Astrocyte of the hippocampus (primary cell): Measurements from ENCODE around the gene CAPN5.

ENCODE experiments used
- DNase-seq: peaks from one replicate; pipeline ENCODE4 v3.0.0; 2011; ENCODE audit warnings: low read depth, low spot score

CAPN5 gene

GRCh38 chr11:77117492-77117891 lies 50.7 kb downstream of the CAPN5 start:
- peak; percentile 16 for DNase-seq

DNA sequence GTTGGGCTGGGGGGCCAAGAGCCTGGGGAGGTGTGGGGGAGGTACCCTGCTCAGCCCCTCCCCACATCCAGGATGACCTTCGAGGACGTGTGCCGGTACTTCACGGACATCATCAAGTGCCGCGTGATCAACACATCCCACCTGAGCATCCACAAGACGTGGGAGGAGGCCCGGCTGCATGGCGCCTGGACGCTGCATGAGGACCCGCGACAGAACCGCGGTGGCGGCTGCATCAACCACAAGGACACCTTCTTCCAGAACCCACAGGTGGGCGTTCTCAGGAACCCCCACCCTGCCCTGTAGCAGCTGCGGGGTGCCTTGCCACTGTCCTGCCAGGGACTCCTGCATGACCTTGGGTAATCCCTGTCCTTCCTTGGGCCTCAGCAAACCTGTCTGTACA lies 51.3 kb downstream of the CAPN5 start:
- DNase-seq = no peak

GRCh38 chr11:77118971-77119370 lies 52.2 kb downstream of the CAPN5 start:
- DNase-seq = no peak

GRCh38 chr11:77119531-77119936 lies 52.8 kb downstream of the CAPN5 start:
- DNase-seq = no peak

DNA sequence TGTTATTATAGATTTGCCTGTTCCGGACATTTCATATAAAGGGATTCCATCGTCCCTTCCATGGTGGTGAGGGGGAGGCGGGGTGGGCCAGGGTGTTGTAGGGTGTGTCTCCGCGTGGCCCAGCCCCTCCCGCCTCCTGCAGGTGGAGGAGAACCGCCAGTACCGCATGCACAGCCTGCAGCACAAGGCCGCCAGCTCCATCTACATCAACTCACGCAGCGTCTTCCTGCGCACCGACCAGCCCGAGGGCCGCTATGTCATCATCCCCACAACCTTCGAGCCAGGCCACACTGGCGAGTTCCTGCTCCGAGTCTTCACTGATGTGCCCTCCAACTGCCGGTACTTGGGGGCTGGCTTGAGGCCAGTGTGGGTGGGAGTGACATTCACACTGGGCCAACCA lies 53.8 kb downstream of the CAPN5 start:
- no peak for DNase-seq

GRCh38 chr11:77121096-77121640 lies 54.4 kb downstream of the CAPN5 start:
- DNase-seq = no peak

DNA sequence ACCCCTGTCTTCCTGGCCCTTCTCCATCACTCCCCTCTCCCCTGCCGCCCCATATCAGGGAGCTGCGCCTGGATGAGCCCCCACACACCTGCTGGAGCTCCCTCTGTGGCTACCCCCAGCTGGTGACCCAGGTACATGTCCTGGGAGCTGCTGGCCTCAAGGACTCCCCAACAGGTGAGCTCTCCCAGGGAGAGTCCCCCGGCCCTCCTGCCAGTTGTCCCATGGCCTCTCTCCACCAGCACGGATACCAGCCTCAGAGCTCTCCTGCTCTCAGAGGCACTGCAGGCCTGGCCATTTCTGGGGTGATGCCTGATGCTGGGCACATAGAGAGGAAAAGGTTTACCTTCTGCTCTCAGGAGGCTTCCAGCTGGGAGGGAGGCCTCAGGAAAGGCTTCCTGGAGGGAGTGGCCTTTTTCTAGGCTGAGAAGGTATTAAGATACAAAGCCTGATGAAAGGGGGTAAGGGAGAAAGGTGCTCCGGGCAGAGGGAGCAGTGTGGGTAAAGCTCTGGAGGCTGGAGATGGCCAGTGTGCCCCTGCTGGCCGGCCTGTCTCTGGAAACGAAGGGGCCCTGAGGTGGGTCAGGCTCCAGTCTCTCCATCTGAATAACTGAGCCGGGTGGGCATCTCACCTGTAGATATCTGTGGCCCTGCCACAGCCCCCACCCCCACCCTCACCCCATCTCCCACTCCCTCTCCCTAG lies 55.3 kb downstream of the CAPN5 start:
- no peak for DNase-seq

DNA sequence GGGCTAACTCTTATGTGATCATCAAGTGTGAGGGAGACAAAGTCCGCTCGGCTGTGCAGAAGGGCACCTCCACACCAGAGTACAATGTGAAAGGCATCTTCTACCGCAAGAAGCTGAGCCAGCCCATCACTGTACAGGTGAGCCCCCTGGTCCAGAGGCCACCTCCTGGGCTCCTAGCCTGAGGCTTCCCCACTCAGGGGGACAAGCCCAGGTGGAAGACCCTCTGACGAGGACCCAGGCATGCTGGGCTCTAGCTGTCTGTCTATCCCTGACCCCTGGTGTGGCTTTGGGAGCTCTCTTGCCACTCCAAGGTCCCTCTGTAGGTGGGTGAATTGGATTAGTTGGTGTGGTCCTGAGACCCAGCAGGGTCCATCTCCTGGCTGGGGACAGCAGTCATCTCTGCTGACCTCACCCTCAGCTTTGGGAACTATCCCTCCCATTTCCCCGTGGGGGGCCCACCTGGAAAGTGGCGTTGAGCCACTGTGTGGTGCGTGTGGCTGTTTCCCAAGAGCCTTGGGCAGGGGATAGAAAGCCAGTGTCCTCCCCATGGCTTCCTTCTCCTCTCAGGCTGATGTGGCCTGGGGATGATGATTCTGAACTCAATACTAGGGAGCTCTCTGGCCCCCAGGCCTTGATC lies 55.9 kb downstream of the CAPN5 start:
- DNase-seq = no peak

DNA sequence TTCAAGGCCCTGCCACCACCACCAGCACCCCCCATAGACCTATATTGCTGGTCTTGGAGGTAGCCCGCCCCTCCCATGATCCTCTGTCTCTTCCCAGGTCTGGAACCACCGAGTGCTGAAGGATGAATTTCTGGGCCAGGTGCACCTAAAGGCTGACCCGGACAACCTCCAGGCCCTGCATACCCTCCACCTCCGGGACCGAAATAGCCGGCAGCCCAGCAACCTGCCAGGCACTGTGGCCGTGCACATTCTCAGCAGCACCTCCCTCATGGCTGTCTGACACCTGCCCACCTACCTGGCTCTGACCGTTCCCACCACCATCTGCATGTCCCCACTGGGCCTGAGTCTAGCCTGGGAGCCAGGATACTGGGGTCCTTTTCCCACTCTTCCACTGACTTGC lies 56.8 kb downstream of the CAPN5 start:
- DNase-seq = no peak

GRCh38 chr11:77124041-77124440 lies 57.3 kb downstream of the CAPN5 start:
- DNase-seq = no peak

- DNase-seq = no peak
Measured at GRCh38 chr11:77124488-77124887, 57.7 kb downstream of the CAPN5 start.

DNA sequence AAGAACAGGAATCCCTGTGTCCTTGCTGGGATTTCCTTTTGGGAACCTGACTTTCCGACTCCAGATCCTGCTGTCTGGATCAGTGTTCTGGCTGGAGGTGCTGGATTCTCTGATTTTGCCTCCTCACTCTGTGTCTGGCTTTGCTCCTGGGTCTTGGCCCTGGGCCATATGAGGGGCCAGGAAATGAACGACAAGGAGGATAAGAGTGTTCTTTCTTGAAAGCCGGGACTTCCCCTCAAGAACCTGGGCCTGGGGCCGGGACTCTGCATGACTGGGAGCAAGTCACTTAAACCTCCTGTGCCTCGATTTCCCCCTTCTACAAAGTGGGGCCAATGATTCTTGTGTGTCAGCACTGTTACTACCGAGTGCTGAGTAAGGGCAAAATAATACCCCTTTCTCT lies 58.4 kb downstream of the CAPN5 start:
- DNase-seq = no peak

GRCh38 chr11:77125695-77126094 lies 58.9 kb downstream of the CAPN5 start:
- DNase-seq = no peak

DNA sequence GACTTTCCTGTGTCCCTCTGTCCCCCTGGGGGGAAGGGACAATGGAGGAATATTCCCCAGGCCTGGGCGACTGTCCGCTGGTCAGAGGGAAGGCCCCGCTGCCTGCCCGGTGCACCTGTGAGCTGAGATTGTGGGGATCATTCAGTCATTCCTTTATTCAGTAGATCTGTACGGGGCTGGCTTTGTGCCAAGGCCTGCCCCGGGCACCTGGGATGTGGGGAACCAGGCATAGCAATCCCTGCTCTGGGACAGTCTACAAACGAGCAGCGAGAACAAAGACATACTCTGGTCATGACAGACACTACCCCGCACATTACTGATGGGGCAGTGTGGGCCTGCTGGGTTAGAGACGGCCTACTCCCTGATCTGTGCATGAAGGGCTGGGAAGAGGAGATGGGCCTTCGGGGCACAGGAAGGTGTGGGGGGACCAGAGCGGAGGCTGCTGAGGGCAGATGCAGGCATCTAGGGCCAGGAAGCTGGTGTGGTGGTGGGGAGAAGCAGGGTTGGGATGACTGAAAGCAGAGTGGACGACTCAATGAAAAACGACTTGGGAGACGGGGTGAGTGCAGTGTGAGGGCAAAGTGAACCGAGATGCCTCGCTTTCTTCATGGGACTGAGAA lies 59.5 kb downstream of the CAPN5 start:
- DNase-seq = peak; percentile 16

DNA sequence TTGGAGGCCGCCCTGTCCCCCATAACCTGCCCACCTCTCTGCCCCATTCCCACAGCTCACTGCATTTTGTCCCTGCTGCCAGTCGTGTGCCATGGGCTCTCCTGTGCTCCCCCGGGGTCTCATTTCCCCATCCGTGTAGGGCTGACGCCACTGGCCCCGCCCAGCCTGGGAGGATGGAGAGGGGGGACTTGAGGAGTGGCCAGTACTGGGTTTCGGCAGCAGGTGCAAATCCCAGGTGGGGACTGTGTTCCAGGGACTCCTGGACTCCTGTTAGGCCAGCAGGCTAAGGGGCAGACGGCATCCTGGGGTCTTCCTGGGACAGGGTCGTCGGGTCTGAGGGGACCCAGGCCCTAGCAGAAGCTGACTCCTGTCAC lies 60.1 kb downstream of the CAPN5 start:
- peak; percentile 17 for DNase-seq

DNA sequence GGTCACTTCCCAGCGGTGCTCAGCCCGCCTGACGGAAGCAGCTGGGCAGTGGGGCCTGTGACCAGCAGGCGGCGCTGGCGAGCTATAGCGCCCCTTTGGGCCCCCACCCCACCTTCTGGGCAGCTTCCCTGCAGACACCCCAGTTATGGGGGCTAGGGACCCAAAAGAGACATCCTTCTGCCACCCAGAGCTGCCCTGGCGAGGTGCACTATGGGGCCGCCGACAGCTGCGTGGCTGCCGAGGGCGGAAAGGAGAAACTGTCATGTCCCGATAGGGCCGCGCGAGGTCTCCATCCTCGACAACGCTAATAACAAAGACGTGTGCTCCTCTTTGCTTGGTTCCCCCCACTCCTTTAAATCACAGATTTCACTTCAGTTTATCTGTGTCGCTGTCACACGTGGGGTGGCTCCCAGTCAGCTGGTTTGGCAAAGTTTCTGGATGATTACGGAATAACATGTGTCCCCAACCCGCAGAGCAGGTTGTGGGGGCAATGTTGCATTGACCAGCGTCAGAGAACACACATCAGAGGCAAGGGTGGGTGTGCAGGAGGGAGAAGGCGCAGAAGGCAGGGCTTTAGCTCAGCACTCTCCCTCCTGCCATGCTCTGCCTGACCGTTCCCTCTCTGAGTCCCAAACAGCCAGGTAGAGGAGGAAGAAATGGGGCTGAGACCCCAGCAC lies 60.6 kb downstream of the CAPN5 start:
- peak; percentile 65 for DNase-seq

DNA sequence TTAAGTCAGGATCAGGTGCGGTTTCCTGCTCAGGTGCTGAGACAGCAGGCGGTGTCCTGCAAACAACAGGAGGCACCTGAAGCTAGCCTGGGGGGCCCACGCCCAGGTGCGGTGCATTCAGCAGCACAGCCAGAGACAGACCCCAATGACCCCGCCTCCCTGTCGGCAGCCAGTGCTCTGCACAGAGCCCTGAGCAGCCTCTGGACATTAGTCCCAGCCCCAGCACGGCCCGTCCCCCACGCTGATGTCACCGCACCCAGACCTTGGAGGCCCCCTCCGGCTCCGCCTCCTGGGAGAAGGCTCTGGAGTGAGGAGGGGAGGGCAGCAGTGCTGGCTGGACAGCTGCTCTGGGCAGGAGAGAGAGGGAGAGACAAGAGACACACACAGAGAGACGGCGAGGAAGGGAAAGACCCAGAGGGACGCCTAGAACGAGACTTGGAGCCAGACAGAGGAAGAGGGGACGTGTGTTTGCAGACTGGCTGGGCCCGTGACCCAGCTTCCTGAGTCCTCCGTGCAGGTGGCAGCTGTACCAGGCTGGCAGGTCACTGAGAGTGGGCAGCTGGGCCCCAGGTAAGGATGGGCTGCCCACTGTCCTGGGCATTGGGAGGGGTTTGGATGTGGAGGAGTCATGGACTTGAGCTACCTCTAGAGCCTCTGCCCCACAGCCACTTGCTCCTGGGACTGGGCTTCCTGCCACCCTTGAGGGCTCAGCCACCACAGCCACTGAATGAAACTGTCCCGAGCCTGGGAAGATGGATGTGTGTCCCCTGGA lies 61.3 kb downstream of the CAPN5 start, which contains the start of gene MYO7A:
TSS of gene MYO7A (plus strand) at position 327 of the 772 bp plus-strand sequence. CDS start 2,389 bp downstream, outside the sequence.
- peak; percentile 74 for DNase-seq

DNA sequence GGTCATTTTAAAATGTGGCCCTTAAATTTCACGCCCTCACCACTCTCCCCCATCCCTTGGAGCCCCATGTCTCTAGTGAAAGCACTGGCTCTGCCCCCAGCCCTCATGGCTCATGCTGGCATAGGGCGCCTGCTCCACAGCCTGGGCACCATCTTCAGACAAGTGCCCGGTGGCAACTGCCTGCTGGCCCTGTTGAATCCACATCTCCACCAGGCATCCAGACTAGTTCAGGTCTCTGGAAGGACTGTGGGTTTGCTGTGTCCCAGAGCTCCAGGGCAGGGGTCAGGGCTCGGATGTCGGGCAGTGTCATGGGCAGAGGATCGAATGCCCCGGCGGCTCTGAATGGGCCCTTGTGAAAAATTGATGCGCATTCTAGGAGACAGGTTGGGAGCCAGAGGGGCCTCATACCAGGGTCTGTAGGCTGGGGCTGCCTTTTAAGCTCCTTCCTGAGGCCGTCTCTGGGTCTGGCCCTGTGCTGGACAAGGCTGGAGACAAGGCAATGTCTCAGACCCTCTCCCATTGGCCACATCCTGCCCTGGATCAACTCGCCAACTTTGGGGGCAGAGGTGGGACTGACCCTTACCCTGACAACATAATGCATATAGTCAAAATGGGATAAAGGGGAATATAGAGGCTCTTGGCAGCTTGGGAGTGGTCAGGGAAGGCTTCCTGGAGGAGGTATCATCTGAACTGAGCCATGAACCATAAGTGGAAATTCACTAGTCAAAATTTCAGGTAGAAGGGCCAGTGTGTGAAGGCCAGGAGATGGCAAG lies 62.5 kb downstream of the CAPN5 start:
- no peak for DNase-seq

DNA sequence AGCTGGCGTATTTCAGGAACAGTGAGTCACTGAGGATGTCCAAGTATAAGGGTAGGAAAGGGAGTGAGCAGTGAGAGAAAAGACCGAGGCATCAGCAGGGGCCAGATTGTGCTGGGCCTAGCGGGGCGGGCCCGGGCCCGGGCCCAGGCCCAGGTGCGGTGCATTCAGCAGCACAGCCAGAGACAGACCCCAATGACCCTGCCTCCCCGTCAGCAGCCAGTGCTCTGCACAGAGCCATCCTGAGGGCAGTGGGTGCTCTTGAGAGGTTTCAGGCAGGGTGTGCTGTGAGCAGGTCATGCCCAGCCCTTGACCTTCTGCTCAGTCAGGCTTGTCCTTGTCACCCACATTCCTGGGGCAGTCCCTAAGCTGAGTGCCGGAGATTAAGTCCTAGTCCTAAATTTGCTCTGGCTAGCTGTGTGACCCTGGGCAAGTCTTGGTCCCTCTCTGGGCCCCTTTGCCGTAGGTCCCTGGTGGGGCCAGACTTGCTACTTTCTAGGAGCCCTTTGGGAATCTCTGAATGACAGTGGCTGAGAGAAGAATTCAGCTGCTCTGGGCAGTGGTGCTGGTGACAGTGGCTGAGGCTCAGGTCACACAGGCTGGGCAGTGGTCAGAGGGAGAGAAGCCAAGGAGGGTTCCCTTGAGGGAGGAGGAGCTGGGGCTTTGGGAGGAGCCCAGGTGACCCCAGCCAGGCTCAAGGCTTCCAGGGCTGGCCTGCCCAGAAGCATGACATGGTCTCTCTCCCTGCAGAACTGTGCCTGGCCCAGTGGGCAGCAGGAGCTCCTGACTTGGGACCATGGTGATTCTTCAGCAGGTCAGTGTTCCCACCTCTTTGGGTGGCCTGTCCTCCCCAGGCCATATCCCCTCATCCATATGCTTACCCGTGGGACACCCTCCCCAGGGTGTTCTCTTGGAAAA lies 63.3 kb downstream of the CAPN5 start:
- DNase-seq = no peak
